GM18507 (cell line): ENCODE measurements around the gene NAALADL1.

Source experiments
- DNase-seq: peaks from one replicate; pipeline ENCODE4 v3.0.0; 2011; ENCODE audit warnings: low read depth; ENCODE audit not compliant: insufficient read length; ENCODE audit errors: extremely low spot score
- FAIRE-seq: peaks from 2 replicates; lab custom pipeline; 2011; peaks lifted over from hg19 to GRCh38; lab: Jason Lieb, UNC

NAALADL1 gene, protein sequence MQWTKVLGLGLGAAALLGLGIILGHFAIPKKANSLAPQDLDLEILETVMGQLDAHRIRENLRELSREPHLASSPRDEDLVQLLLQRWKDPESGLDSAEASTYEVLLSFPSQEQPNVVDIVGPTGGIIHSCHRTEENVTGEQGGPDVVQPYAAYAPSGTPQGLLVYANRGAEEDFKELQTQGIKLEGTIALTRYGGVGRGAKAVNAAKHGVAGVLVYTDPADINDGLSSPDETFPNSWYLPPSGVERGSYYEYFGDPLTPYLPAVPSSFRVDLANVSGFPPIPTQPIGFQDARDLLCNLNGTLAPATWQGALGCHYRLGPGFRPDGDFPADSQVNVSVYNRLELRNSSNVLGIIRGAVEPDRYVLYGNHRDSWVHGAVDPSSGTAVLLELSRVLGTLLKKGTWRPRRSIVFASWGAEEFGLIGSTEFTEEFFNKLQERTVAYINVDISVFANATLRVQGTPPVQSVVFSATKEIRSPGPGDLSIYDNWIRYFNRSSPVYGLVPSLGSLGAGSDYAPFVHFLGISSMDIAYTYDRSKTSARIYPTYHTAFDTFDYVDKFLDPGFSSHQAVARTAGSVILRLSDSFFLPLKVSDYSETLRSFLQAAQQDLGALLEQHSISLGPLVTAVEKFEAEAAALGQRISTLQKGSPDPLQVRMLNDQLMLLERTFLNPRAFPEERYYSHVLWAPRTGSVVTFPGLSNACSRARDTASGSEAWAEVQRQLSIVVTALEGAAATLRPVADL

DNA sequence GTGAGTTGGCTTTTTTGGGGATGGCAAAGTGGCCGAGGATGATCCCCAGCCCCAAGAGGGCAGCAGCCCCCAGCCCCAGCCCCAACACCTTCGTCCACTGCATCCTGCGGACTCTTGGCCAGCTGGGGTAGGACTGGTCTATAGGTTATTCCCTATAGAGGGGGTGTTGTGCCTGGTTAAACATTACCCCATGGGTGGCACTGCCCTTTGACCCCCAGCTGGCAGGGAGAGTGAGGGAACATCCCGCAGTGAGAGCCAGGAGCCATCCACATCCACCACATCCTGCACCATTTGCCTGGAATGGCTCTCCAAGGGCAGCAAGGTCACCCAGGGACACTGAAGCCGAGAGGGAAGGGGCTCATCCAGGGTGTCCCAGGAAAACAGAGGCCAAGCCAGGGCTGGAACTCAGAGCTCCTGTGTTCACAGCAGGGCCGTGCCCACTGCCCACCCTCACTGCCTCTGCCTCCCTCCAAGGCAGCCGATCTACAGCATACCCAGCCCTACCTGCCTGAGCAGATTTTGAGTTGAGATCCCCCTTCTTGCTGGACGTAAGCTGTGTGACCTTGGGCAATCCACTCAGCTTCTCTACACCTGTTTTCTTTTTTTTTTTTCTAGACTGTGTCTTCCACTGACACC is at the start of gene NAALADL1:
TSS of gene NAALADL1 (minus strand) at position 135 of the 636 bp plus-strand sequence. CDS start at position 103, 32 bp downstream.
- no peak for DNase-seq
- FAIRE-seq: no peak

DNA sequence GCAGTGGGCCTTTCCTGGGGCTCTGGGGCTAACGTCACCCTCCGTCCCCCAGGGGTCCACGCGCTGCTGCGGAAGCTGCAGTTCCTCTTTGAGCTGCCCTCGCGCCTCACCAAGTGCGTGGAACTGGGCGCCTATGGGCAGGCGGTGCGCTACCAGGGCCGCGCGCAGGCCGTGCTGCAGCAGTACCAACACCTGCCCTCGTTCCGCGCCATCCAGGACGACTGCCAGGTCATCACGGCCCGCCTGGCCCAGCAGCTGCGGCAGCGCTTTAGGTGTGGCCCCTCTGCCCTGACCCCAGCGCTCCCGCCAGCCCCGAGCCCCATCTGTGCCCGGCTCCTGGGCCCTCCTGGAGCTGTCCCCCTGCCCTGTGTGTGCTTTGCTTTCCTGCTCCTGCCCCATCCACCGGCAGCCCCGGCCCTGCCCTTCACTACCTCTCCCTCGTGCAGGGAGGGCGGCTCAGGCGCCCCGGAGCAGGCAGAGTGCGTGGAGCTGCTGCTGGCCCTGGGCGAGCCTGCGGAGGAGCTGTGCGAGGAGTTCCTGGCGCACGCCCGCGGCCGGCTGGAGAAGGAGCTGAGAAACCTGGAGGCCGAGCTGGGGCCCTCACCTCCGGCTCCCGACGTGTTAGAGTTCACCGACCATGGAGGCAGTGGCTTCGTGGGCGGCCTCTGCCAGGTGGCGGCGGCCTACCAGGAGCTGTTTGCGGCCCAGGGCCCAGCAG is 49.6 kb upstream of the NAALADL1 start:
- no peak for FAIRE-seq

DNA sequence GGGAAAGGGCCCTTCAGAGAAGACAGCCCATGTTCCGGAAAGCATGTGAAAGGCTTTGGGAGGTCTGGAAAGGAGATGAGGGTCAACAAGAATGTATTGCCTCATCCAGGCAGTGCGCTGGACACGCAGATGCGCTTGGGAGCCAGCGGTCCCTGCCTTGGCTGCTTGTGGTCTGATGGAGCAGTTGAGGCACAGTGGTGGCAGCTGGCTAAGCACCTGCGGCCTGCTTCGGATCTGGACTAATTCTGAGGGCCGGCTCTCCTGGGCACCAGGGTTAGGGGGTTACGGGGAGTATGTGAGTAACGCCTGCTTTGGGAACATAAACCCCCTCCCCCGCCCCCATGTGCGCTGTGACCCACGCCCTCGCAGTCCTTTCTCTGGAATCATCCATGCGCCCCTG is 48.7 kb upstream of the NAALADL1 start:
- no peak for FAIRE-seq
- no peak for DNase-seq

More for the DNA sequence above, 49.6 kb upstream of the NAALADL1 start:
- DNase-seq: no peak

DNA sequence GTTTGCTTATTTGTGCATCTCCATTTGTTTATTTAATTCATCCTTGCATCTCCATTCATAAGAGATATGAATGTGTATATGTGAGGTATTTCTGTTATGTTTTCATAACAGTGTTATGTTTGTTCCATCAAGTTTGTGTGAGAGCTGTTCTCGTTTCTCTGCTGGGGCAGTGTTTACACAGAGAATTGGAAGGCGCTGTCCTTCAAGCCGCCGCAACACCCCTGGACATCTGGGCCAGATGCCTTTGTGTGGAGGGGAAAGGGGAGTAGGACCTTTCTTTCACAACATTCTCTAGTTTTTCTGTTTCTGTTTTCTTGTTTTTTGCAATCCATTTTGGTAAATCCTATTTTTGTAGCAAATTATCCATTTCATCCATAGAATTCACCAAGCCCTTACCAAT is 46.3 kb upstream of the NAALADL1 start:
- no peak for FAIRE-seq
- no peak for DNase-seq

DNA sequence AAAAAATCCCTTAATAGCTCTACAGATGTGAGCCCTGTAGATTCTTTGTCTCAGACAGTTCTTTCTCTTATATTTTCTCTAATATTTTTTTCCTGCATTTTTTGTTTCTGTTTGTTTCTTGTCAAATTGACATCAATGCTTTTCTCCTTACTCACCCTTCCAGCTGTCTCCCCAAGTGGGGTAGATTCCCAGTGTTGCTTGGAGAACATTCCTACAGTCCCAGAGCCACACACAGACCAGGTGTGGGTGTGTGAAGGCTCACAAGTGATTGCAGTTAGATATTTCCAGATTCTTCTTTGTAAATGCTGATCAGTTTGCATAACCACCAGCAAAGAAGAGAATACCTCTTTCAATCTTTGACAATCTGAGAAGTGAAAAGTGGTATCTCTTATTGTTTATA is 45.1 kb upstream of the NAALADL1 start:
- no peak for DNase-seq
- no peak for FAIRE-seq

DNA sequence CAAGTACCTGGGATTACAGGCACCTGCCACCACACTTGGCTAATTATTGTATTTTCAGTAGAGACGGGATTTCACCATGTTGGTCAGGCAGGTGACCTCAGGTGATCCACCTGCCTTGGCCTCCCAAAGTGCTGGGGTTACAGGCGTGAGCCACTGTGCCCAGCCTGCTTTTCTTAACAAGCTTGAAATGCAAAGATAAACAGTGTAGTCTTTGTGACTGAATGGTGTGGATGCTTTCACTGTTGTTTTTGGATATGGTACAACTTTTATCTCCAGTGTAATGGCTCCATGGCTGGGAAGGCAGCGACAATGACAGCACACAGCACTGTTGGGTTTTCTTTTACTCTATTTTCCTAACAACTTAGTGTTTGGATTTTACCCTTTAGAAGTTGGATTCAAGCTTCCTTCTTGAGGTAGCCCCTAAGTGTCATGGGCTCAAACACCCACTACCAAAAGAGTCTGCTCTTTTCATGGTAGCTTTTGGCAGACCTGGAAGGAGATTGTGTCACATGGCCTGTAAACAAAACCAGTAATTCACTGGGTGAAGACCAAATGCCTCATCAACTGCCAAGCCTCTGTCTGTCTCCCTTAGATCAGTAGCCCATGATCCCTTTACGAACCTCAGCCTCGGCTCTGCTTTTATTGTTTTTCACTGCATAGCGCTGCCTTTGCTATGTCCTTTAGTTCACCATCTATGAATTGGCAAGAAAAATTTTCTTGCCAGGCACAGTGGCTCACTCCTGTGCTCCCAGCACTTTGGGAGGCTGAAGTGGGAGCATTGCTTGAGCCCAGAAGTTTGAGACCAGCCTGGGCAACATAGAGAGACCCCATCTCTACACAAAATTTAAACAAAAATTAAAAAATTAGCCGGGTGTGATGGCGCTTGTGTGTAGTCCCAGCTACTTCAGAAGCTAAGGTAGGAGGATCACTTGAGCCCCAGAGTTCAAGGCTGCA is 44.1 kb upstream of the NAALADL1 start:
- FAIRE-seq (no peak), DNase-seq (no peak)

DNA sequence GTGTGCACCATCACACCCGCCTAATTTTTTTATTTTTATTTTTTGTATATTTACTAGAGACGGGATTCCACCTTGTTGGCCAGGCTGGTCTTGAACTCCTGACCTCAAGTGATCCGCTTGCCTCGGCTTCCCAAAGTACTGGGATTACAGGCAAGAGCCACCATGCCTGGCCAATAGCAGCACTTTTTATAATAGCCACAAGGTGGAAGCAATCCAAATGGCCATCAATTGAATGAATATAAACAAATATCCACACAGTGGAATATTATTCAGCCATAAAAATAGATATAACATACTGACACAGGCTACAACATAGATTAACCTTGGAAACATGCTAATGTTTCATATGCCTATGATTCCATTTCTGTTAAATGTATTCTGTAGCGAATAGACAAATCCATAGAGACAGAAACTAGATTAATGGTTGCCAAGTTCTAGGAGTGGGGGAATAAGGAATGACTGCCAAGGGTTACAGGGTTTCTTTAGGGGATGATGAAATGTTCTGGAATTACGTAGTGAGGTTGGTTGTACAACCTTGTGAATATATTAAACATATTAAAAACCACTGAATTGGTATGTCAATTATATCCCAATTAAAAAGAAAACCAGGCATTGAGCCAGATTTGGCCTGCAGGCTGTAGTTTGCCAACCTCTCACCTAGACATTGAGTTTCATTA is 42.5 kb upstream of the NAALADL1 start:
- FAIRE-seq (no peak), DNase-seq (no peak)

DNA sequence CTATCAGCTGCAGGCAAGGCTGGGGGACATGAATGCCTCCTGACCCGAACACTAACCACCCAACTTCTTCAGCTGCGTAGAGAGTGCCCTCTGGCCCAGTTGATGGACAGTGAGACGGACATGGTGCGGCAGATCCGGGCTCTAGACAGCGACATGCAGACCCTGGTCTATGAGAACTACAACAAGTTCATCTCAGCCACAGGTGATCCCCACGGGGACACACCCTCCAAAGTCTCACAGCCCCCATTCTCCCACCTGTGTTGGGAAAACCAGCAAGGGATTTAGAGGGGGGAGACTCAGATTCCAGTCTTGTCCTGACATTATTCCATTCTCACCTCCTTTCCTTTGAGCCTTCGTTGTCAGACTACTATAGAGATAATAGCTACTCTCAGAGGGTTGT is 38.6 kb upstream of the NAALADL1 start:
- FAIRE-seq (no peak), DNase-seq (no peak)

DNA sequence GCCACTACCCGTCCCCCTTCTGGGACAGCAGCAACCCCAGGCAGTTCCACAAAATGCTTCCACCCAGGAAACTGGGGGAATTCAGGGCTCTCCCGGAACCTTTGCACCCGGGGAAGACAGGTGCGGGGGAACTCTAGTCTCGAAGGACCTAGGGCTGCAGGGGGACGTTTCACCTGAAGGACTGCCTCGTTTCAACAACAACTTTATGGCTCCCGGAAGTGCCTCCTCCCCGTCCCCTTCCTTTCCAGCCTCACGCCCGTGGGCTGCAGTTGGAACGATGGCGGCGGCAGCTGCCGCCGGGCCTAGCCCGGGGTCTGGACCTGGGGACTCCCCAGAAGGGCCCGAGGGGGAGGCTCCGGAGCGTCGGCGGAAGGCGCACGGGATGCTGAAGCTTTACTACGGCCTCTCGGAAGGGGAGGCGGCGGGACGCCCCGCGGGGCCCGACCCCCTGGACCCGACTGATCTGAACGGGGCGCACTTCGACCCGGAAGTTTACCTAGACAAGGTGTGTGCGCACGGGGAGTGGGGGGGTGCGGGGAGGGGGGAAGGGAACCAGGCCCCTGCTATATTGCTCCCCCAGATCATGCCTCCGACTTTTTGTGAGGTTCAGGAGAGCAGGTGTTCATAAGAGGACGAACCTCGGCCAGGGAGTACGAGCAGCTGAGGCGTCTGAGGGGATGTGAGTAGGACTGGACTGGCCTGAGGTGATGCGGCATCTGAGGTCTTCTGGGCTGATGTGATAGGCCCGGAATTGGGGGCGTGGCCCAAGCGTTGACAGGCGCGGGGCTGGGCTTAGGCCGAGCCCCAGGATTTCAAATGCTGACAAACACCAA is 37.8 kb upstream of the NAALADL1 start, which contains the start of gene VPS51:
TSS of gene VPS51 (plus strand) at position 241 of the 833 bp plus-strand sequence. CDS start at position 278, 37 bp downstream.
- FAIRE-seq: peak; percentile 87
- DNase-seq: peak; percentile 84

DNA sequence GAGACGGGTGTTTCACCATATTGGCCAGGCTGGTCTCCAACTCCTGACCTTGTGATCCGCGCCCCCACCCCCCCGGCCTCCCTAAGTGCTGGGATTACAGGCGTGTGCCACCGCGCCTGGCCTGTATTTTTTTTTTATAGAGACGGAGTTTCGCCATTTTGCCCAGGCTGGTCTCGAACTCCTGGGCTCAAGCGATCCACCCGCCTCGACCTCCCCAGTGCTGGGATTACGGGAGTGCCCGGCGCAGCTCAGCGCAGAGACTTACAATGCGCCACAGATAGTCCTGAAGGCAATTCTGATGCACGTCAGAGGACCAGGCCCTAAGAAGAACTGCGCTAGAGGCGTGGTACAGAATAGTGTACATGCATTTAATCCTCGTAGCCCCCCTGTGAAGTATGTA is 37.1 kb upstream of the NAALADL1 start:
- DNase-seq (no peak), FAIRE-seq (no peak)

DNA sequence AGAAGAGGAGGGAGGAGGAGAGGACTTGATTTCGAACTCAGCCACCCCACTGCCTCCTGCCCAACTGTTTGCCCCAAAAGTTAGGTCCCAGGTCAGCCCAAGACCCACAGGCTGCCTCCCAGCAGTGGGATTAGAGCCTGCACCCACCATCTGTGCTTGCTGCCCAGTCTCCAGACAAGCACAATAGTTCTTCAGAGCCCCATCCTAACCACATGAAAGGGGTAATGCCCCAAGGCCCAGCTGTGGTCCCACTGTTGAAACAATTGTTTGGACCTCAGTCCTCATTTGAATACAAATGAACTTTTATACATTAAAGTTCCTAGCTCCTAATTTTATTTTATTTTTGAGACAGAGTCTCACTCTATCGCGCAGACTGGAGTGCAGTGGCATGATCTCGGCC is 32.3 kb upstream of the NAALADL1 start:
- FAIRE-seq: no peak
- DNase-seq: no peak

DNA sequence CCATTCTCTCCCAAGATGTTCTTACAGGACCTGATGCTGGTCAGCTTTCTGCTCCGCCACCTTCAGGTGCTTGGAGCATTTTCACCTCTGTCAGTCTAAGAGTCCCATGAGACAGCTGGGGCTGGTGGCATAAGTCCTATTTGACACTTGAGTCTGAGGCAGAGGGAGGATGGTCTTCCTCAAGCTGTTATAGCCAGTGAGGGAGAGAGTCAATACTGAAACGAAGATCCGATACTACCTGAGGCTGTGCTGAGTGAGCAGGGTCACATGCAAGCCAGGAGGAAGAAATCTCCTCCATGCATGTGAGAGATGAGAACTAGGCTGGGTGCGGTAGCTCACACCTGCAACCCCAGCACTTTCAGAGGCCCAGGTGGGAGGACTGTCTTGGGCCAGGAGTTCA is 31.3 kb upstream of the NAALADL1 start:
- DNase-seq (no peak), FAIRE-seq (no peak)

DNA sequence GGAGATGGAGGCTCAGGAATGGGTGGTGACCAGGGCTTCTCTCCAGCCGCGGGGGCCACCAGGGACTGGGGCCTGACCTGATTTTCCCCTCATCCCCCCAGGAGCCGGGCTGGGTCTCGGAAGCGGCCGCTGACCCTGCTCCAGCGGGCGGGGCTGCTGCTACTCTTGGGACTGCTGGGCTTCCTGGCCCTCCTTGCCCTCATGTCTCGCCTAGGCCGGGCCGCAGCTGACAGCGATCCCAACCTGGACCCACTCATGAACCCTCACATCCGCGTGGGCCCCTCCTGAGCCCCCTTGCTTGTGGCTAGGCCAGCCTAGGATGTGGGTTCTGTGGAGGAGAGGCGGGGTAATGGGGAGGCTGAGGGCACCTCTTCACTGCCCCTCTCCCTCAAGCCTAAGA is 29.5 kb upstream of the NAALADL1 start:
- DNase-seq (no peak), FAIRE-seq (no peak)

DNA sequence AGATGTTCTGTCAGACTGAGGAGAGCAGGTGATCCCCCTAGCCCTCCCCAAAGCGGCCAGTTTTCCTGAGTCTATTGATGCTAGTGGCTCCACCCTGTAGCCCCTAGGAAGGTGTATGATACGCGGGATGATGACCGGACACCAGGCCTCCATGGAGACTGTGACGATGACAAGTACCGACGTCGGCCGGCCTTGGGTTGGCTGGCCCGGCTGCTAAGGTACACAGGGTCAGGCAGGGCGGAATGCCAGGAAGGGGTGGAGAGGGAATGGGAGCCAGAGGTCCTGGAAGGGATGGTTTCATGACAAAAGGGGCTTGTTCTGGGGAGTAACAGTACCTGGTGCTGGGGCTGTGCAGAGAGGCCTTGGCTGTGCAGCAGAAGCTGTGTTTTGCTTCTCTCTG is 28.9 kb upstream of the NAALADL1 start:
- DNase-seq (no peak), FAIRE-seq (no peak)

DNA sequence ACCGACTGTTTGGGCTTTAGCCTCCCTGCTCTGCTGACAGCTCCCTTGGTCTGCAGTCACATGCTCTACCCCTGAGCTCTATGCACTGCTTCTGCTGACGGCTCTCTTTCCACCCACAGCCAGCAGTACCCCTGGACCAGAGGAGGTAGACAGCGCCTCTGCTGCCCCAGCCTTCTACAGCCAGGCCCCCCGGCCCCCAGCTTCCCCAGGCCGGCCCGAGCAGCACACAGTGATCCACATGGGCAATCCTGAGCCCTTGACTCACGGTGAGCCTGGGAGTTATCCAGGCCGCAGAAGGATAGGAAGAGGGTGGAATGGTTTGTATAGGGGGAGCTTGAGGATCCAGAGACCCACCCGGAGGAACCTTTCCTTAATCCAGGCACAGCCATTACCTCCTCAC is 28.5 kb upstream of the NAALADL1 start:
- FAIRE-seq: no peak
- no peak for DNase-seq

DNA sequence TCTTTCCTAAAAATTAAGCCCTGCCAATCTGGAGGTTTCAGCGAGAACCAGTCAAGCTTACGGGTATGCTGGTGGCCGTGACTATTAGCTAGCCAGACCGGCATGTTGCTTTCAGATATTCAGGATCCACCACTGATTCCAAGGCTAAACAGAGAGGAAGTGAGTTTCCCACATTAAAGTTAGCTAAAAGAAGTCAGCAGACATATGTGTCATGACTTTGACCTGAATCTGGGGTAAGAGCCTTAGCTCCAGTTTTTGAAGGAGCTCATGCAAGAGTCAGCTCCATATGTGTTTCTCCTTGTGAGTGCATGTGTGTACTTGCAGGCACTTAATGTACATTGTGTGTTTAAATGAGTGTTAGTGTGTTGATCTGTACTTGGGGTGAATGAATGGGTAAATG is 27.1 kb upstream of the NAALADL1 start:
- FAIRE-seq (no peak), DNase-seq (no peak)

DNA sequence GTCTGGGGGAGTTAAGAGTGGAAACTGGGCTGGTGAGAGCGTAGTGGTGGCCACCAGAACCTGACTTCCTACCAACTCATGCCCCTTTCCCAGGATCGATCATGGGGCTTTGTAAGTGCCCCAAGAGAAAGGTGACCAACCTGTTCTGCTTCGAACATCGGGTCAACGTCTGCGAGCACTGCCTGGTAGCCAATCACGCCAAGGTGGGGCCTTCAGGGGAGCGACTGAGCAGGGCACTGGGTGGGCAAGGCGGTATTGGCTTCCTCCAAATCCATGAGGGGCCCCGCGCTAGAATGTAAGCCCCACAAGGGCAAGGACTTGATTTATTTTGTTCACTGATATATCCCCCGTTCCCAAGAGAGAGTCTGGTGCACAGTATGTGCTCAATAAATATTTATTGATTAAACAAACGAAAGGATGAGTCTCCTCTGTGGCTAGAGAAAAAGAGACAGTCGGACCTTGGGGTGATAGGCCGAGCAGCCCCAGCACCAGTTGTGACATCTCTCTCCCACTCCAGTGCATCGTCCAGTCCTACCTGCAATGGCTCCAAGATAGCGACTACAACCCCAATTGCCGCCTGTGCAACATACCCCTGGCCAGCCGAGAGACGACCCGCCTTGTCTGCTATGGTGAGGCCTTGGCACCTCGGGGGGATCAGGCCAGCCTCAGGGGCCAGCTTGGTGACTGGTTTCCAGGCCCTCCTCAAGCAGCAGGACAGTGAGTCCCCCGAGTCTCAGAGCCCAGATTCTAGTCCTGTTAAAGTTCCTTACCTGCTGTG is 26.4 kb upstream of the NAALADL1 start:
- FAIRE-seq: no peak
- no peak for DNase-seq
